T-helper 2 cell treated with Interferon-gamma antibody and Interleukin-4, amounts not matched to agents 100 ng/mL and 5 ng/mL, for 36 hours (primary cell): ENCODE results near the gene CELSR3. TPM values are rescaled to one million over a fixed set of nuclear protein-coding genes. Genes with fewer than 3 reads are reported as not detected.

Source experiments
- intact Hi-C: fragments of 100-400 bp; cut with micrococcal nuclease; formaldehyde crosslinking; loops from one replicate; pipeline ENCODE4 v1.15.1; 2023
- total RNA-seq: library from RNA; stranded (reverse); gene quantifications from 2 replicates; pipeline ENCODE4 v1.2.3, GENCODE V29; 2022

The CELSR3 gene
- total RNA-seq, 1 donor from 2014 or later = 11.2 TPM

DNA sequence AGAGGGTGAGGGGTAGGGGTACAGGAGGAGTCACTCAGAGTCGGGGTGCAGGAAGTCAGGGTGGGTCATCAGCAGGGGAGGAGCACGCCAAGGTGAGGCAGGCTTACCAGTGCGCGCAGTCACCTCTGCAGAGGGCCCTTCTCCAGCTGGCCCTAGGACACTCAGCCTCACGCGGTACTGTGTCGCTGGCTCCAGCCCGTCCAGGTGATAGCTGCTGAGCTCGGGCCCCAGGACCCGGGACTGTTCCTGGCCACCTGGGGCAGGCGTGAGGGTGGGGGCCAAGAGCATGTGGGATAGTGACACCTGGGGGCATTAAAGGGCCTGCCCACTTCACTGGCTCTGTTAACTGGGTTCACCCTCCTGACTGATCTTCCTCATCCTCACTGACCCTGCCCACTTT lies 75.0 kb downstream of the CELSR3 start:
- intact Hi-C loops = no loop called here

Other genes starting within 250 kb of the CELSR3 start
- gene PLXNB1, start 232.8 kb downstream of the CELSR3 start, total RNA-seq = 1.6 and 1.9 TPM in 2 replicates
- gene CCDC51, start 222.8 kb downstream of the CELSR3 start, total RNA-seq = 14.2 and 16.4 TPM in 2 replicates
- gene TMA7, start 222.6 kb downstream of the CELSR3 start, total RNA-seq = 289 and 303 TPM in 2 replicates
- 17.2 and 17.4 TPM in 2 replicates for gene ATRIP, start 216.1 kb downstream of the CELSR3 start, total RNA-seq
- gene SHISA5, start 158.7 kb downstream of the CELSR3 start, total RNA-seq = 140 and 142 TPM in 2 replicates
- gene PFKFB4, start 106.1 kb downstream of the CELSR3 start, total RNA-seq = 7.7 and 8.3 TPM in 2 replicates
- not detected in 2 replicates for gene UCN2, start 99.1 kb downstream of the CELSR3 start, total RNA-seq
- 1.1 and 1.5 TPM in 2 replicates for gene COL7A1, start 67.6 kb downstream of the CELSR3 start, total RNA-seq
- 180 and 183 TPM in 2 replicates for gene UQCRC1, start 53.2 kb downstream of the CELSR3 start, total RNA-seq
- gene TMEM89, start 41.1 kb downstream of the CELSR3 start, total RNA-seq = 0.77 and 1.4 TPM in 2 replicates
- 43.7 and 47.3 TPM in 2 replicates for gene SLC26A6, start 27.4 kb downstream of the CELSR3 start, total RNA-seq
- 34.1 and 37.8 TPM in 2 replicates for gene NCKIPSD, start 23.0 kb upstream of the CELSR3 start, total RNA-seq
- 59.3 and 59.9 TPM in 2 replicates for gene IP6K2, start 54.3 kb upstream of the CELSR3 start, total RNA-seq
- 25.2 and 27.1 TPM in 2 replicates for gene PRKAR2A, start 185.0 kb upstream of the CELSR3 start, total RNA-seq
- gene SLC25A20, start 236.0 kb upstream of the CELSR3 start, total RNA-seq = 28.6 and 30.0 TPM in 2 replicates